ENCODE data around the gene KNG1.

- TF ChIP-seq POLR2A (IDR thresholded peaks at IDR 0.05; ENCODE audit: low read depth, low read length) (no peak), TAF1 (IDR thresholded peaks at IDR 0.05; ENCODE audit: low read depth, low read length) (no peak), POLR2AphosphoS5 (IDR thresholded peaks at IDR 0.05; ENCODE audit: low read depth, low read length) (no peak), SPI1 (IDR thresholded peaks at IDR 0.05; ENCODE audit: low read depth, low read length) (no peak)
These were observed 30.0 kb upstream of the KNG1 start for GRCh38 chr3:186687120-186687651.
